Fibroblast of lung (primary cell): ENCODE data around the gene RABGAP1. TPM values are rescaled to one million over a fixed set of nuclear protein-coding genes. Genes with fewer than 3 reads are reported as not detected.
A peak's percentile ranks its signal among the peaks of the same experiment; 100 is the strongest.

Experiments used
- DNase-seq, 2 donors: peaks; one replicate each; pipeline versions ENCODE4 v3.0.0 to v3.0.0-alpha.2; 2010; ENCODE audit warnings: low read depth in 2 of 2
- H2AFZ ChIP-seq: 2 replicates; pipeline ENCODE4 v1.5.1; 2012; ENCODE audit warnings: low read length, control low read depth, inconsistent platforms
- H3K27ac ChIP-seq: 2 replicates; pipeline ENCODE4 v1.5.1; 2011; ENCODE audit warnings: low read length, control low read depth; ENCODE audit not compliant: insufficient read depth
- H3K27me3 ChIP-seq: 2 replicates; pipeline ENCODE4 v1.5.1; 2011; ENCODE audit warnings: mild to moderate bottlenecking, low read length; ENCODE audit not compliant: control insufficient read depth, insufficient read depth
- H3K36me3 ChIP-seq: 2 replicates; pipeline ENCODE4 v1.5.1; 2011; ENCODE audit warnings: low read length; ENCODE audit not compliant: control insufficient read depth, insufficient read depth
- H3K4me1 ChIP-seq: 2 replicates; pipeline ENCODE4 v1.5.1; 2011; ENCODE audit warnings: low read length; ENCODE audit not compliant: control insufficient read depth, insufficient read depth; ENCODE audit errors: extremely low read depth
- H3K4me2 ChIP-seq: 2 replicates; pipeline ENCODE4 v1.5.1; 2011; ENCODE audit warnings: low read length, control low read depth; ENCODE audit not compliant: insufficient read depth; ENCODE audit errors: extremely low read depth
- H3K4me3 ChIP-seq, 4 experiments: fragments of 200-600 bp in 1 of 4; sonication (generic) in 1 of 4; replicated peaks in 1 of 4; 2 replicates each; pipeline ENCODE4 v1.5.1; 2011 to 2016; ENCODE audit warnings: low read length in 4 of 4, low read depth in 3 of 4, mild to moderate bottlenecking in 3 of 4, control low read depth in 2 of 4, inconsistent platforms in 1 of 4, mixed read lengths in 1 of 4; ENCODE audit not compliant: insufficient read depth in 1 of 4; ENCODE audit errors: control extremely low read depth in 1 of 4
- H3K79me2 ChIP-seq: 2 replicates; pipeline ENCODE4 v1.5.1; 2012; ENCODE audit warnings: mild to moderate bottlenecking, low read length, inconsistent platforms; ENCODE audit not compliant: control insufficient read depth, insufficient read depth
- H3K9ac ChIP-seq: 2 replicates; pipeline ENCODE4 v1.5.1; 2011; ENCODE audit warnings: mild to moderate bottlenecking, low read length, control low read depth; ENCODE audit not compliant: insufficient read depth
- H3K9me3 ChIP-seq: 2 replicates; pipeline ENCODE4 v1.5.1; 2012; ENCODE audit warnings: low read depth, low read length; ENCODE audit not compliant: control insufficient read depth, insufficient read depth
- H4K20me1 ChIP-seq: 2 replicates; pipeline ENCODE4 v1.5.1; 2011; ENCODE audit warnings: low read length; ENCODE audit not compliant: control insufficient read depth, insufficient read depth; ENCODE audit errors: extremely low read depth
- CTCF ChIP-seq, 2 donors: IDR thresholded peaks in 1 of 2; conservative IDR thresholded peaks in 1 of 2; 1 replicate in 1 of 2; 2 replicates in 1 of 2; pipeline ENCODE4 v1.5.1; 2011 to 2012; ENCODE audit warnings: low read length in 2 of 2, control low read depth in 1 of 2, inconsistent platforms in 1 of 2, low read depth in 1 of 2, mild to moderate bottlenecking in 1 of 2
- EZH2 ChIP-seq: IDR thresholded peaks from 2 replicates; pipeline ENCODE4 v1.5.1; 2012; ENCODE audit warnings: low read length, control low read depth, mild to moderate bottlenecking; ENCODE audit errors: missing control alignments
- polyA plus RNA-seq, 2 donors: library from polyadenylated mRNA; depleted of rRNA in 1 of 2; stranded (reverse) in 1 of 2; unstranded in 1 of 2; fragments of >200 nt; gene quantifications; 2 replicates each; pipeline ENCODE4 v1.2.1, GENCODE V29; 2011 to 2012; ENCODE audit warnings: missing spikeins in 1 of 2
- total RNA-seq: library from RNA; depleted of rRNA; stranded (reverse); fragments of >200 nt; gene quantifications from 2 replicates; pipeline ENCODE4 v1.2.1, GENCODE V29; 2014

Gene RABGAP1
- total and polyA plus RNA-seq, 2 donors (not counting 1 experiment from before 2014, with no cell fraction given), result 47.6 to 58.6 TPM

GRCh38 chr9:123049589-123050222, 108.9 kb downstream of the RABGAP1 start:
- Histone ChIP-seq H3K36me3 (no peaks in the 10 kb centered on the region), H3K27ac (no peak overlapping the region), H3K9ac (no peak overlapping the region), H2AFZ (no peak overlapping the region), H3K4me1 (no peaks in the 10 kb centered on the region), H3K4me3 (no peak overlapping the region), H3K9me3 (no peaks in the 10 kb centered on the region), H3K27me3 (no peaks in the 10 kb centered on the region), H4K20me1 (no peaks in the 10 kb centered on the region), H3K79me2 (no peaks in the 10 kb centered on the region), H3K4me2 (no peak overlapping the region)
- TF ChIP-seq CTCF (conservative IDR thresholded peaks at IDR 0.05 in 1 of 2, IDR thresholded peaks at IDR 0.05 in 1 of 2; ENCODE audit: low read depth in 1 of 2, low read length in 2 of 2) (no peak), EZH2 (no peak)
- peak; percentile 52 to 84 for DNase-seq

- no peaks in the 10 kb centered on the region for H4K20me1 ChIP-seq
- no peak for DNase-seq
- no peaks in the 10 kb centered on the region for H3K79me2 ChIP-seq
- no peak overlapping the region for H3K27ac ChIP-seq
- H3K36me3 ChIP-seq, result no peaks in the 10 kb centered on the region
- H3K9me3 ChIP-seq, result no peaks in the 10 kb centered on the region
- H3K4me3 ChIP-seq, result no peak overlapping the region
- H3K9ac ChIP-seq, result no peak overlapping the region
- no peaks in the 10 kb centered on the region for H3K4me1 ChIP-seq
- no peak overlapping the region for H3K4me2 ChIP-seq
- H3K27me3 ChIP-seq, result no peaks in the 10 kb centered on the region
- H2AFZ ChIP-seq, result no peak overlapping the region
- TF ChIP-seq EZH2 (no peak), CTCF (conservative IDR thresholded peaks at IDR 0.05 in 1 of 2, IDR thresholded peaks at IDR 0.05 in 1 of 2; ENCODE audit: low read depth in 1 of 2, low read length in 2 of 2) (no peak)
Observed at GRCh38 chr9:123053046-123053445, 112.2 kb downstream of the RABGAP1 start.

- Histone ChIP-seq H3K4me3 (no peak overlapping the region), H3K9me3 (no peaks in the 10 kb centered on the region), H3K79me2 (no peaks in the 10 kb centered on the region), H3K4me2 (no peak overlapping the region), H3K4me1 (no peaks in the 10 kb centered on the region), H4K20me1 (no peaks in the 10 kb centered on the region), H3K27ac (no peak overlapping the region), H2AFZ (no peak overlapping the region), H3K9ac (no peak overlapping the region), H3K36me3 (no peaks in the 10 kb centered on the region), H3K27me3 (no peaks in the 10 kb centered on the region)
- DNase-seq, result no peak
- TF ChIP-seq EZH2, result no peak
- TF ChIP-seq CTCF (conservative IDR thresholded peaks at IDR 0.05 in 1 of 2, IDR thresholded peaks at IDR 0.05 in 1 of 2; ENCODE audit: low read depth in 1 of 2, low read length in 2 of 2), result no peak
Observed at GRCh38 chr9:123053711-123054110, 112.9 kb downstream of the RABGAP1 start.
